BE2C (cell line): ENCODE results near the gene SMARCB1.

Source experiments
- DNase-seq: peaks from one replicate; pipeline ENCODE4 v3.0.0-alpha.2; 2020
- H3K27me3 ChIP-seq: fragments of 250-450 bp; sonication (Bioruptor Pico); 2 replicates; pipeline ENCODE4 v1.5.1; 2020; ENCODE audit warnings: mild to moderate bottlenecking
- H3K36me3 ChIP-seq: fragments of 250-450 bp; sonication (Bioruptor Pico); 2 replicates; pipeline ENCODE4 v1.5.1; 2020; ENCODE audit warnings: mild to moderate bottlenecking
- H3K4me1 ChIP-seq: fragments of 250-450 bp; sonication (Bioruptor Pico); 2 replicates; pipeline ENCODE4 v1.5.1; 2020
- H3K4me3 ChIP-seq: 2 replicates; pipeline ENCODE4 v1.5.1; 2011; ENCODE audit warnings: low read depth, low read length
- H3K9me3 ChIP-seq: fragments of 250-450 bp; sonication (Bioruptor Pico); 2 replicates; pipeline ENCODE4 v1.5.1; 2020
- CTCF ChIP-seq: IDR thresholded peaks from 2 replicates; pipeline ENCODE4 v1.5.1; 2012; ENCODE audit warnings: mild to moderate bottlenecking, low read depth, low read length

Gene SMARCB1

GRCh38 chr22:23838681-23839468 lies 52.1 kb downstream of the SMARCB1 start, which contains the start of gene DERL3:
Gene DERL3, minus strand, starts transcription at chr22:23839006. Its CDS starts 19 bp downstream, at chr22:23838987.
- Histone ChIP-seq H3K9me3 (no peaks in the 10 kb centered on the region), H3K4me1 (no peaks in the 10 kb centered on the region), H3K27me3 (no peaks in the 10 kb centered on the region), H3K36me3 (peaks cover 31% of the 10 kb centered on the region), H3K4me3 (no peak within 1 kb of the TSS)
- no peak for TF ChIP-seq CTCF
- DNase-seq = no peak

- DNase-seq = no peak
- H3K9me3 ChIP-seq = no peaks in the 10 kb centered on the region
- no peak overlapping the region for H3K4me3 ChIP-seq
- H3K4me1 ChIP-seq = no peaks in the 10 kb centered on the region
- H3K27me3 ChIP-seq = no peaks in the 10 kb centered on the region
- TF ChIP-seq CTCF = no peak
- peaks cover 23% of the 10 kb centered on the region for H3K36me3 ChIP-seq
These were observed 53.3 kb downstream of the SMARCB1 start for GRCh38 chr22:23840026-23840425.

- Histone ChIP-seq H3K36me3 (peaks cover 10% of the 10 kb centered on the region), H3K27me3 (no peaks in the 10 kb centered on the region), H3K9me3 (no peaks in the 10 kb centered on the region), H3K4me3 (no peak overlapping the region), H3K4me1 (peaks cover 2% of the 10 kb centered on the region)
- TF ChIP-seq CTCF = no peak
- DNase-seq = no peak
These were observed 54.5 kb downstream of the SMARCB1 start for GRCh38 chr22:23841292-23841691.

GRCh38 chr22:23841736-23842445 lies 55.1 kb downstream of the SMARCB1 start:
- H3K36me3 ChIP-seq = peaks cover 6% of the 10 kb centered on the region
- no peak for TF ChIP-seq CTCF
- peaks cover 5% of the 10 kb centered on the region for H3K4me1 ChIP-seq
- no peak overlapping the region for H3K4me3 ChIP-seq
- H3K27me3 ChIP-seq = no peaks in the 10 kb centered on the region
- no peak for DNase-seq
- H3K9me3 ChIP-seq = no peaks in the 10 kb centered on the region

- H3K4me1 ChIP-seq = peaks cover 5% of the 10 kb centered on the region
These were observed 55.8 kb downstream of the SMARCB1 start for GRCh38 chr22:23842599-23842998.

More at GRCh38 chr22:23842599-23842998, 55.8 kb downstream of the SMARCB1 start:
- no peaks in the 10 kb centered on the region for H3K27me3 ChIP-seq
- H3K36me3 ChIP-seq = peaks cover 6% of the 10 kb centered on the region
- no peak for DNase-seq
- H3K4me3 ChIP-seq = no peak overlapping the region
- H3K9me3 ChIP-seq = no peaks in the 10 kb centered on the region
- no peak for TF ChIP-seq CTCF
